ENCODE data around the gene FYB2.

The FYB2 gene

GRCh38 chr1:56819387-56819899 lies at the start of gene FYB2:
TSS of gene FYB2 (minus strand) at chr1:56819404. CDS start at chr1:56819290, 114 bp downstream.
- DNase-seq (ENCODE audit: low spot score) = no peak

DNA sequence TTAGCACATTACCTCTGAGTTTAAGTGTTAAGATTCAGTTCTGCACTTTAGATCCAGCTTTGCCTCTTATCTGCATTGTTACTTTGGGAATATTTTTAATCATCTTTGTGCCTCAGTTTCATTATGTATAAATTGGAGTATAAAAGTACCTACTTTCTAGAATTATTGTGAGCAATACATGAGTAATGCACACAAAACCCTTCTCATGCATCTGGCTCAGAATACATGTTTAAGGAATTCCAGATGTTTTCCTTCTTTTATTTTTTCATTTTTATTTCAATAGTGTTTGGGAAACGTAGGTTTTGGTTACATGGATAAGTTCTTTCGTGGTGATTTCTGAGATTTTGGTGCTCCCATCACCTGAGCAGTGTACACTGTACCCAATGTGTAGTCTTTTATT lies 49.6 kb upstream of the FYB2 start:
- DNase-seq (ENCODE audit: low spot score) = no peak

GRCh38 chr1:56867491-56867890 lies 48.3 kb upstream of the FYB2 start:
- DNase-seq (ENCODE audit: low spot score) = no peak

- no peak for DNase-seq (ENCODE audit: low spot score)
These were observed 47.5 kb upstream of the FYB2 start for GRCh38 chr1:56866656-56867055.

- DNase-seq (ENCODE audit: low spot score) = no peak
These were observed 45.2 kb upstream of the FYB2 start for GRCh38 chr1:56864430-56864829.

- DNase-seq (ENCODE audit: low spot score) = no peak
These were observed 44.2 kb upstream of the FYB2 start for GRCh38 chr1:56863265-56863992.

DNA sequence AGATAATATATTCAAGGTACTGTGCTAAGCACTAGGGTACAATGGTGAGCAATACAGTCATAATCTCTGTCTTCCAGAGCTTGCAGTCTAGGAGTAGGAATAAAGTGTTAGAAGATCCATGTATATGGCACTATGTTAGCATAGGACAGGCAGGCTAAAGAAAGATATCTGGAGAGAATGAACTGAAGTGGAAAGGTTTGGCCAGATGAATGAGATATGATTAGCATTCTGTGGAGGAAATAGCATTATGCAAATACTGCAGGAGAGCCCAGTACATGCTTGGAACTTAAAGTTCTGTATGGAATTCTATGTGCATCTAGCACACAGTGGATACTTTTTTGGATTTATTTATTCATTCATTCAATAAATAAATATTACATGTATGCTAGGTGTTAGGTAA lies 40.1 kb upstream of the FYB2 start:
- no peak for DNase-seq (ENCODE audit: low spot score)

GRCh38 chr1:56856186-56856585 lies 37.0 kb upstream of the FYB2 start:
- DNase-seq (ENCODE audit: low spot score) = no peak

- no peak for DNase-seq (ENCODE audit: low spot score)
These were observed 36.0 kb upstream of the FYB2 start for GRCh38 chr1:56855190-56855589.

- DNase-seq (ENCODE audit: low spot score) = no peak
These were observed 35.4 kb upstream of the FYB2 start, which contains the start of gene C8A for GRCh38 chr1:56854521-56855099. TSS of gene C8A (plus strand) at chr1:56854797. CDS start at chr1:56854902, 105 bp downstream.

GRCh38 chr1:56852476-56852875 lies 33.3 kb upstream of the FYB2 start:
- no peak for DNase-seq (ENCODE audit: low spot score)

DNA sequence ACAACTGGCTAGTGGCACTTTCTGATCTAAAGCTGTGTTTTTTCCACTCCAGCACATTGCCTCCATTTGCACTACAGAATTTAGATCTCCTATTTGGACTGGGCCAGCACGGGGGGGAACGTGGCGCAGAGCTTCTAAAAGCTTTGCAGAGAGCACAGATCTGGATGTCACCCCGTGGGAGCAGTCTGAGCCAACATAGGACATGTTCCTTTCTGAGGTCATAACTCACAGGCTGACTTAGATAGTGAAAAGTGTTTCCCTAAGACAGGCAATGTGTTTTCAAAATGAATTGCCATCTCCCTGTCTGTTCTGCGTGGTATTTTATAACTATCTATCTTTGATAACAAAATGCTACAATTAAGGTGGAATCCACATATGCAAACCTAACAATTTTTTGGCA lies 31.7 kb upstream of the FYB2 start:
- no peak for DNase-seq (ENCODE audit: low spot score)

DNA sequence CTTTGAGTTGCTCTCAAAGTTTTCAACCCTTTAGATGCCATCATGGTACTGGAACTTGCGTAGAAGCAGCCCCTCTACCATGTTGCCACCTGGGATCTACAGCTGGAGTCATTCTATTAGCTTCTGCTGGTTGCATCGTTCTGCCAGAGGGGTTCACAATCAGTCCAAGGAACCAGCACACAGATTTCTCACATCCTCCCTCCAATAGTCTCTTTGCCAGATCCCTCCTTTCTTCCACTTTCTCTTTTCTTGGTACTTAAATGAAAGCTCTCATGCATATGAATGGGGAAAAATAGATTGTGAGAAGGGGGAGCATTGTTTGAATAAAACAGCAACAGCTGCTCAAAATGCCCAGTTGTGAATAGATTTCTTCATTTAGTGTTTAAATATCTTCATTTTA lies 31.2 kb upstream of the FYB2 start:
- no peak for DNase-seq (ENCODE audit: low spot score)

DNA sequence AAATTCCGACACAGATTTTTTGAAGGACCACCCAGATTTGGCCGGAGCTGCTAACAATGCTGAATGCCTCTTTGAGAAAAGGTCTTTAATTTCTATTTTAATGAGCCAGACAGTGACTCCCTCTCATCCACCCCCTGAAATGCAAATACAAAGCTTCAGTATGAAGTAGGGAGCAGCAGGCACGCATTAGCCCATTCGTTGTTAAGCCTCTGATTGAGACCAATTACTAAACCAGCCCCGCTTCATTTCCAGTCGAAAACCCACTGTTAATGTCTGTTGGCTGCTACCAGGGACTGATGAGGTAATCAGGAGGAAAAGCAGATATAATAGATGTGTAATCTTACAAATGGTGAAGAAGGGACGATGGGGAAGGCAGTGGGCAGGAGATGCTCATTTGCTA lies 30.5 kb upstream of the FYB2 start:
- no peak for DNase-seq (ENCODE audit: low spot score)

DNA sequence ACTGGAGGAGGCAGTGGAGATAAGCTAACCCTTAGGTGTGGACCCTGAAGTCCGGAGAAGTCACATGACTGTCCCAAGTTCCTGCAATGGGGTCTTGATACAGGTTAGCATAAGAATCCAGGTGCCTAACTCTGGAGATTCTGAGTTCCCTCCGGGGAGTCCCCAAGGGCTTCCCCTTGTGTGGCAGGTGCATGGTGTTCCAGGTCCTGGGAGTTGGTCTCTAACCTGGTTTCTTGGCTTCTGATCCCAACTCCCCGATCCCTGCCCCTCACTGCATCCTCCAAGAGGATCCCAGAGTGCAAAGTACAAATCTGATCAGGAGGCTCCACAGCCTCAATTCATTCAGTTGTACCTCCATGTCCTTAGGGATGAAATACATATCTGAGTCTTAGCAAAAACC lies 26.1 kb upstream of the FYB2 start:
- no peak for DNase-seq (ENCODE audit: low spot score)

DNA sequence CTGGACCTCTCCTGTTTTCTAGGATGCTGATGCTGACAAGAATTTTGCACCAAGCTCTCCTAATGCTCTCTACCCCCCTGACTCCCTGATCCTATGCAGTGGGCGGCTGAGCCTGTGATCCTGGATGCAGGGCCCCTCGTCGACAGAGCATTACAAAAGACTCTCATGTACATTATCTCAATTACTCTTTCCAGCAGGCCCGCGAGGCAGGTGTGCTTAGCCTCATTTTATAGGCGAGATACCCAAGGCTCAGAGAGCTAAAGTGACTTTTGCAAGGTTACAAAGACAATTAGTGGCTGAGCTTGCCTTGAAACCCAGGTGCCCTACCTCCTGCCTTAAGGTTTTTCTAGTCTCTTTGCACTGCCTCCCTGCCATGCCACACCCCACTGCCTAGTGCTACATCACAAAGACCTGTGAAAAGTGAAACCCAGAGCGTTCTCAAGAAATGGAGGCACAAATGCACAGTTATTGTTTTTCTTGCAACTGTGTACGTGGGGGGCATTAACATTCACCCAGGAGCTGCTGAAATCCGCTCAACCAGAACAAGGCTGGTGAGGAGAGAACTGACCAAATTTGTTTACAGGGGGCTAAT lies 25.4 kb upstream of the FYB2 start:
- no peak for DNase-seq (ENCODE audit: low spot score)

GRCh38 chr1:56843544-56843943 lies 24.3 kb upstream of the FYB2 start:
- DNase-seq (ENCODE audit: low spot score) = no peak

DNA sequence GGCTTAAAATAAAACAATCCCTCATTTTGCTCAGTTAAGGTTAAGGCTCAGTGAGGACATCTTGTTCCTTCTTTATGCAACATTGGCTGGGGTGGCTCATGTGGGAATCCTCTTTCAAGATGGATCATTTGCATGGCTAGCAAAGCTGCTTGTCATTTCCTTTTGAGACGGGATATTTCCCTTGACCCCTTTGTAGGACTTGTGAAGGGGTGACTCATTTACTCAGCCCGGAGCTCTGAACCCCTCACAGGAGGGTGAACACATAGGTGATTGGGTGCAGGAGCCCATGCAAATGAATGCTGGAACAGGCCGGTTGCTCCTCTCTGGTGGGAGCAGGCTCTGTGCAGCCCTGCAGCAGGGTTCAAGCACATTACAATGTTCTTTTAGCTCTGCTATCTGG lies 19.6 kb upstream of the FYB2 start:
- DNase-seq (ENCODE audit: low spot score) = no peak

DNA sequence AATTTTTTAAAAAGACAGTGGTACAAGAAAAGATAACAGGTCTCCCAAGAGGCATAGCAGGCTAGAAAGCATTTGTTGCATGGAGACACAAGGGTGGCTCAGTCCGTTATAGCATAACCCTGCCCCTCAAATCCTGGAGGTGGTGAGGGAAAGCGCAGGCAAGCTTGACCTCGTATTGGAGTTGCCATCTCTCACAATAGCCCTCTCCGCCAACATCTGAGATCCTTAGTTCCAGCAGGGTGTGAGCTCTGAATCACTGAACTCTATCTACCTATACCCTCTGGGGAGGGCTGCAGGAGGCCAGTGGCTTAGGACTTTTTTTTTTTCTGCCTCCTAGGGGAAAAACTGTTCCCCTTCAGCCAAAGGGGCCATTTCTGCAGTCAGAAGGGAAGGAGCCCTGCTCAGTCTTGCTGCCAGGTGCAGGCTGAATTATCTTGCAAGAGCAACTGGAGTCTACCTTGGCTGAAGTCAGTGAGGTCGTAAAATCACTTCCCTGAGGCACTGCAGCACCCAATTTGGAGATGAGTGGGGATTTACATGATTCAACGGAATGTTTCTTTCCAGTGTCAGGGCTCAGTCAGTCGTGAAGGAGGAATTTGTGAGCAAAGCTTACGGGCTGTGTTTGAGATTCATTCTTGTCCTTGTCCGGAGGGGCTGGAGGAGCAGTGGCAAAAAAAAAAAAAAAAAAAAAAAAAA lies 18.2 kb upstream of the FYB2 start:
- no peak for DNase-seq (ENCODE audit: low spot score)

GRCh38 chr1:56836359-56836758 lies 17.2 kb upstream of the FYB2 start:
- DNase-seq (ENCODE audit: low spot score) = no peak

DNA sequence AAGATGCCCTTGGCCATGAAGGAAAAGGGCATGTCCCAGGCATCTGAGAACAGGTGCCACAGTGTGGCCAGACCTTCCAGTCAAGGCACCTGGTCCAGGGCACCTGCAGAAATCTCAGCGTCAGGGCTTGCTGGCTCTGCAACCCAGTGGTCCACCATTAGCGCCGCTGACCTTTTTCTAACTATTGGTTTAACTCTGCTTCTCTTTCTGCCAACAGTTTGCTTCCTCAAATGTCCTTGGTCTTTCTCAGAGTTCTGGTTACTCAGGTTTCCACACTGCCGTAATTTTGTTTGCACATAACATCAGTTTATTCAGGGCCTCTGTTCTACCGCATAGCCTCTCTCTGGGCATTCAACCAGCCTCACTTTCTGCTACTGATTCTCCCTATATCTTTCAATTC lies 16.5 kb upstream of the FYB2 start:
- no peak for DNase-seq (ENCODE audit: low spot score)

DNA sequence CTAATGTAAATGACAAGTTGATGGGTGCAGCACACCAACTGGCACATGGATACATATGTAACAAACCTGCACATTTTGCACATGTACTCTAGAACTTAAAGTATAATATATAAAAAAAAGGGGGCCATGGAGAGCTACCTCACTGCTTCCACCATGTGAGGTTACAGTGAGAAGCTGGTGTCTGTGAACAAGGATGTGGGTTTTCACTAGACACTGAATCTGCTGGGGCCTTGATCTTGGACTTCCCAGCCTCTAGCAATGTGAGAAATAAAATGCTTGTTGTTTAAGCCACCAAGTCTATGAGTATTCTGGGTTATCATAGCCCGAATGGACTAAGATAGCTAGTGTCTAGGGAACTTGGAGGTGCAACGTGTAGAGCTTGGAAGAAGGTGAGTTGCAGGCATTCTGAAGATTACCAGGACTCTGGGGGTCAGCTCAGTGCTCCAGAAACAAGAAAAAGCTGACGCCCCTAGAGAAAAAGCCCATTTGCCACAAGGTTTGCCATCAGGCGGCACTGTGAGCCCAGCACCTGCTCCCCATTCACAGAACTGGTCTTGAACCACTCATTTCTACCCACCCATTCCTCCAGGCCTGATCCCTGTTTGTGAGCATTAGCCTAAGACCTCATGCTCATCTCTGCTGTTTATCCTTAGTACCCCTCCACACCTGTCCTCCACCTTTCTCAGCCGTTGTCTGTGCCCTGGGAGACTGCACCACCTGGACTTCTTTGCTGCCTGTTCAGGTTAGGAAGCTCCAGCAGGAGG lies 15.1 kb upstream of the FYB2 start:
- DNase-seq (ENCODE audit: low spot score) = no peak
